Measurements from ENCODE around the gene TRIM39.

The TRIM39 gene

DNA sequence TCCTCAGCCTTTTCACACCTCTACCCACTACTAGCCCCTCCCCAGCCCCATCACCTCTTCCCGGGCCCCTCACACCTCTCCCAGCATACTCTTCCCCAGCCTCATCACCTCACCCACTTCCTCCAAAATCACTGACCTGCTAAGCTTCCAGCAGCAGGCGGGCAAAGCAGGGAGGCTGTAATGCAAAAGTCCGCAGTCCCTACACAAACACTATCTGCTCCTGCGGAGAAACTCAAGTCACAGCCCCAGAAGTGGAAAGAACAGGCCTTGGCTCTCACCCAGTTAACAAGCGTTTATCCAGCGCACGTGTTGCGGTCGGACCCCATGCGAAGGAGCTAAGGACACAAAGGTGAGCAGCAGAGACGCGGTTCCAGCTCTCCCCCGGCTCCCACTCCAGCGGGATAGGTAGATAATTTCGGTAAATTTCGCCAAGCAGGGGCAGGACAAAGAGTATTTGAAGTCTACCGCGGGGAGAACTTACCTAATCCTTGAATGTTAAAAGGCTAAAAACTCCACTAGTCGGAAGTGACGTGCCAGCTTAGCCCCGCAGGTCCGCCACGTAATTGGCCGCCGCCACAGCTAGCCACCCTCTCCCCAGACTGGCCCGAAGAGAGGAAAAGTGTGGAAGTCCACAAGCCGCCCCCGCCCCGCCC, 728 bp upstream of the TRIM39 start:
- in situ Hi-C loops (cut with HindIII; ENCODE audit: low sequenced_read_pairs) = no loop called here

DNA sequence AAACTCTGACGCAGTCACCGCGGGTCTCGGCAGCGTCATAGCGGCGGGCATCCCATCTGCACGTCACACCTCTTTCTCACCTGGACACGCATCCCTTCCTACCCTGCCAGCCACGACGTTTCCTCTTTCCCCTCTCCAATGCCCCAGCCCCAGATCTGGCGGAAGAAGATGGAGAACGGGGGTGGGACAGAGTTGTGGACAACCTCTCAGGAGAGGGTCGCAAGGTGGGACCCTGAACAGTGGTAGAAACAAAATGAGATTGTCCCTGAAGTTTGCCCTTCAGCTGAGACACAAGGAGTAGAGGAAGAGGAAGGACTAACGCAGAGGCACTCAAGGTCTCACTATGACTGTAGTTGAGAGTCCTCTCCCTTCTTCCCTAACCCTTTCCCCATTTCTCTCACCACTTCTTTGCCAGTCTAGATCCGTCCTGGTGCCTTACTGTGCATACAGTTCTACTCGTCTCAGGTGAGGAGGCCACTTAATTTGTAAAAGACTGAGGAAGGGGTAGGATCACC, 562 bp downstream of the TRIM39 start:
- in situ Hi-C loops (cut with HindIII; ENCODE audit: low sequenced_read_pairs) = no loop called here

DNA sequence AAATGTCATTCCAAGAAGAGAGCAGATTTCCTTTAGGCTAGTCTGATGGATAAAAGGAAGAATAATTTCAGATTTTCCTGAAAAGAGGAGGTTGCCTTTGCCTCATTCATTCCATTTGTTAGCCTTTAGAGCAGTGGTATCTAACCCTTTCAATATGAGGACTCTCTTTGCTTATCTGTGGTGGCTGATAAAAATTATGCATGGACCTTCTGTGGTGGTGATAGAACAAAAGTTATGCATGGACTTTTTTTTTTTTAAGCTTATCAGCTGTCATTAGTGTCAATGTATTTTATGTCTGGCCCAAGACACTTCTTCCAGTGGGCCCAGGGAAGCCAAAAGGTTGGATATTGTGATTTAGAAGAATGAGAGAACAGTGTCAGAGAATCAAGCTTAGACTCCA, 1.7 kb downstream of the TRIM39 start:
- in situ Hi-C loops (cut with HindIII; ENCODE audit: low sequenced_read_pairs) = no loop called here

DNA sequence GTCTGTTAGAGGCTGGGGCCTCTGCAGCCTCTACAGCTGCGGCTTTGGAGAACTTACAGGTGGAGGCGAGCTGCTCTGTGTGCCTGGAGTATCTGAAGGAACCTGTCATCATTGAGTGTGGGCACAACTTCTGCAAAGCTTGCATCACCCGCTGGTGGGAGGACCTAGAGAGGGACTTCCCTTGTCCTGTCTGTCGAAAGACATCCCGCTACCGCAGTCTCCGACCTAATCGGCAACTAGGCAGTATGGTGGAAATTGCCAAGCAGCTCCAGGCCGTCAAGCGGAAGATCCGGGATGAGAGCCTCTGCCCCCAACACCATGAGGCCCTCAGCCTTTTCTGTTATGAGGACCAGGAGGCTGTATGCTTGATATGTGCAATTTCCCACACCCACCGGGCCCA, 2.6 kb downstream of the TRIM39 start:
- in situ Hi-C loops (cut with HindIII; ENCODE audit: low sequenced_read_pairs) = no loop called here

DNA sequence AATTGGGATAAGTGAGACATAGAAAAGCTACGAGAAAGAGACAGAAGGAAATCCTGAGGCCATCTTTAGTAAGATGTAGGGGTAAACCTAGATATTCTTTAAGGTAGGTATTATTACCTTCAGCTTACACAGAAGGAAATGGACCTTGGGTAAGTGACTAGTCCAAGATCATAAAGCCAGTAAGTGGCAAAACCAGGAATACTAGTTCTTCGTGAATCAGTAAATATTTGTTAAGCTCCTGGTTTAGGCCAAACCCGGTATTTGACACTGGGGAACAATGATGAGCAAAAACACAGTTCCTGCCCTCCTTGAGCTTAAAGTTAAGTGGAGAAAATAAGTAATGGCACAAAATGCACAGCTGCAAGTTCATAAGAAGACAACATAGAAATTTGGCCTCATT, 5.3 kb downstream of the TRIM39 start:
- in situ Hi-C loops (cut with HindIII; ENCODE audit: low sequenced_read_pairs) = loop anchor here (10.0 kb wide), 1 partner anchor 87 kb away; no protein-coding TSS in a partner anchor

DNA sequence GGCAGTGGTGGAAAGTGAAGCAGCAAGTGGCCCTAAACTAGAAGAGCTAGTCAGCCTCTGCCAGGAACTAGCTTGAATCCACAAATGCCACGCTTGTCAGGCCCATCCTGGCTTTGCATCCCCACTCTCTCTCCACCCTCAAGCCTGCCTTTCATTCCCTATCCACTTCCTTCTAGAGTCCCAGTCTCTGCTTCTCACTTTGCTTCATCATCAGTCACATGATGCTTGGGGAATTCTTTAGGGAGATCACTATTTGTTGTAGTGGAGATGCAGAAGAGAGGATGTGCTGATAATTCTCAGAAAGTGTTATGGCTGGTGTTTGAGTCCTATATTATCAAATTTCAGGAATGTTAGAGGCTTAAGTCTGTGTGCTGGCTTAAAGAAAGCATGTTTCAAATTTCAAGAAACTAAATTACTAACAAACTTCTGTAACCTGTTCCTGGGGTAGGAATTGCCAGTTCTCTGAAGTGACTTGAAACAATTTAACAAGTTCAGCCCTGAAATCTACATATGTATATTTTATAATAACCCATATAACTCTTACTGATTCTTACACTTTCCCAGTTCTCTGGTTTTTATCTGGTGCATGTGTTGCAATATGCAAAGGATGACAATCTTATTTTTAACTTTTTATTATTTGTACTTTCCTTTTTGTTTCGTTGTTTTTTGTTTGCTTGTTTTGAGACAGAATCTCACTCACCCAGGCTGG, 7.5 kb downstream of the TRIM39 start:
- in situ Hi-C loops (cut with HindIII; ENCODE audit: low sequenced_read_pairs) = loop anchor here (10.0 kb wide), 1 partner anchor 89 kb away; no protein-coding TSS in a partner anchor

DNA sequence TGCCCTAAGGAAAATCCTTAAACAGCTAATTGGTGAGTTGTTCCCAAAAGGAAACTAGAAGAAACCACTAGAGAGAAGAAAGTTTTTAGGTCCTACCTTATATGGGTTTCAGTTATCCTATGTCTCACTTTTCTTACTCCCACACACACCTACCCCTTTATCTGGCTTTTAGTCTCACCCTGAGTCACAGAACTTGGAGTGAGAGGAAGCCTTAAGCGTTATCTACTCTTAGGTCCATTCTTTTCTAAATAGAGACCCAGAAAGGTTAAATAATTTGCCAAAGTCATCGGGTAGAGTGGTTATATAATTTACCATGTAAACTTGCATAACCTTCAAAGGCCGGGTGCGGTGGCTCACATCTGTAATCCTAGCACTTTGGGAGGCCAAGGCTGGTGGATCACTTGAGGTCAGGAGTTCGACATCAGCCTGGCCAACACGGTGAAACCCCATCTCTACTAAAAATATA, 13.9 kb downstream of the TRIM39 start:
- in situ Hi-C loops (cut with HindIII; ENCODE audit: low sequenced_read_pairs) = no loop called here

DNA sequence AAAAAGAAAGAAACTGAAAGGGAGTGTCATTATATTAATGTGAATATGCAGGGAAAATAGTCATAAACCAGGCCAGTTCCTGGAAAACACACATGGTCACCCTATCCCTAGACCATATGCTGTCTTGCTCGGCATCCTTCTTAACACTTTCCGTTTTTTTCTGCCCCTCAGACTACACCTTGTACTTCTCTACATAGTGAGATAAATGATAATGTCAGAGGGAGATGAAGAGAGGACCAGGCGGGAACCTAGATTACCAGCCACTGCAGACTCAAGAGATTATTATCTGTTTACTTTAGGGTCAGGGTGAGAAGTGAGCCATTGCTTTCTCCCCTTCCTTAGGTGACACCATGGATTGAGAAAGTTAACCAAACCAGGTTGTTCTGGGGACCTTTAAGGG, 14.5 kb downstream of the TRIM39 start:
- in situ Hi-C loops (cut with HindIII; ENCODE audit: low sequenced_read_pairs) = no loop called here

DNA sequence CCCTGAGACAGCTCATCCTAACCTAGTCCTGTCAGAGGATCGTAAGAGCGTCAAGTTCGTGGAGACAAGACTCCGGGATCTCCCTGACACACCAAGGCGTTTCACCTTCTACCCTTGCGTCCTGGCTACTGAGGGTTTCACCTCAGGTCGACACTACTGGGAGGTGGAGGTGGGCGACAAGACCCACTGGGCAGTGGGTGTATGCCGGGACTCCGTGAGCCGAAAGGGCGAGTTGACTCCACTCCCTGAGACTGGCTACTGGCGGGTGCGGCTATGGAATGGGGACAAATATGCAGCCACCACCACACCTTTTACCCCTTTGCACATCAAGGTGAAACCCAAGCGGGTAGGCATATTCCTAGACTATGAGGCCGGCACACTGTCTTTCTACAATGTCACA, 15.0 kb downstream of the TRIM39 start:
- in situ Hi-C loops (cut with HindIII; ENCODE audit: low sequenced_read_pairs) = no loop called here

DNA sequence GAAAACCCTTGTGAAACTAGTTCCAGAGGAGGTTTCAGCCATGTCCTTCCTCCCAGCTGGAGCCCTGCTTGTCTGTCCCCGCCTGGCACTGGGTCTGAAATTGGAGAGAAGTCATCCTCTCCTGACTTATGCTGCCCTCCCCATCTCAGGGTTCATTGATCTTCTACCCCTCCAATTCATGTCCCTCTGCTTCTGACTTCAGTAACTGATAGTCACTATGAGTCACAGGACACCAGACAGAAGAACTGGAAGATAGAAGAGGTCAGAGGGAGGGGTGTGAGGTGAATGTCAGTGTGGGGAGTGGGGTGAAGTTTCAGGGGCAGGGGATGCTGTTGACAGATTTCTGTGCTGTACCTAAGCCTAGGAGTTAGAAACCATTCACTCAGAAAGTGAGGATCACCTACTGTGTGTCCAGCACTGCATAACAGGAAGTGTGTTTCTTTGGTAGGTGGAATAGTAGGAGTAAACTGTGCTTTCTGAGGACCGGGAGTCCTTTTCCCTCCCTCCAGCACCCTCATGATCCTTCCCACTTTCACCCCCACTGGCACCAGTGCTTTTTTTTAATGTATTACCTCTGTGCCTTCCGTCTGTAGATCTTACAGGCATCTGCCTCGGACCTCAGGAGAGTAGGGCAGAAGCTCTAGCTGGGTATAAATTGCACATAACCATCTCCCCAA, 17.6 kb downstream of the TRIM39 start:
- in situ Hi-C loops (cut with HindIII; ENCODE audit: low sequenced_read_pairs) = no loop called here

DNA sequence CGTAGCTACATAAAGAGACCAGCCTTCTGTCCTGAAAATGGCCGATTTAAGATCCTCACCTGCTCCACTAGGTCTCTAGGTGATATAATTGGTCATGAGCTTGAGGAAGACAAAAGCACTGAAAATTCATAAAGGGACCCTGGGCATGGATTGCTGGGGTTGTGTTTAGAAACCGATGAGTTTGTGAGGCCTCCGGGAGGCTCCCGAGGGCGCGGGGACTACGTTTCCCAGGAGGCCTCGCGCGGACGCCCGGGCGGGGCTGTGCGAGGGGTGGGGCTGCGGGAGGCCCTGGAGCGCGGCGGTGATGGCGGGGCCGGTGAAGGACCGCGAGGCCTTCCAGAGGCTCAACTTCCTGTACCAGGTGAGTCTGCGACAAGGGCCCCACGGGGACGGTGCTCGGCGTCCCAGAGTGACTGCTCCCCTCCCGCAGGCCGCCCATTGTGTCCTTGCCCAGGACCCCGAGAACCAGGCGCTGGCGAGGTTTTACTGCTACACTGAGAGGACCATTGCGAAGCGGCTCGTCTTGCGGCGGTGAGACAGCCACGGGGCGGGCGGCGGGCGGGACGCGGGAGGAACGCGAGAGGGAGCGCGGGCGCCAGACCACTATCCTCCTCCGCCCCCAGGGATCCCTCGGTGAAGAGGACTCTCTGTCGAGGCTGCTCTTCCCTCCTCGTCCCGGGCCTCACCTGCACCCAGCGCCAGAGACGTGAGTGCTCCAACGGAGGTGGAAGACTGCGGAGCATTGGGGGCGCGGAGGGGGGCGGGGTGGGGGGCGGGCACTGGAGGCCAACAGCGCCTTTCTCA, 18.3 kb downstream of the TRIM39 start, which contains the start of gene RPP21:
Gene RPP21 (plus strand): TSS at position 289 of the 804 bp plus-strand sequence. CDS start 16 bp downstream, at position 305.
- in situ Hi-C loops (cut with HindIII; ENCODE audit: low sequenced_read_pairs) = no loop called here

DNA sequence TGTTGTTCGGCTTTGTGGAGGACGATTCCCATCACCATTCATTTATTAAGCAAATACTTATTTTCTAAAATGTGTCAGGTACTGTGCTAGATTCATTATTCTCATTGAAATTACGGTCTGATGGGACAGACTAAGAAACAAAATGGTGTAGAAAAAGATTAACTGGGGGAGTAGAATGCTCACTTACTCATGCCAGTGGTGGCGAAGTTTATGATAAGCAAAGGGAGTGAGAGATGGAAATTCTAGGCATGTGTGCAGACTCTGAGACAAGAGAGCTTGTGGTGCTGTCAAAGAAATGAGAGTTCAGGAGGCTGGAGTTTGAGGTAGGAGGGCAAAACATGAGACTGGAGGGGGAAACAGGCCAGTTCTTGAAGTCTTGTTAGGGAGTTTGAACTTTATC, 19.1 kb downstream of the TRIM39 start:
- in situ Hi-C loops (cut with HindIII; ENCODE audit: low sequenced_read_pairs) = no loop called here

DNA sequence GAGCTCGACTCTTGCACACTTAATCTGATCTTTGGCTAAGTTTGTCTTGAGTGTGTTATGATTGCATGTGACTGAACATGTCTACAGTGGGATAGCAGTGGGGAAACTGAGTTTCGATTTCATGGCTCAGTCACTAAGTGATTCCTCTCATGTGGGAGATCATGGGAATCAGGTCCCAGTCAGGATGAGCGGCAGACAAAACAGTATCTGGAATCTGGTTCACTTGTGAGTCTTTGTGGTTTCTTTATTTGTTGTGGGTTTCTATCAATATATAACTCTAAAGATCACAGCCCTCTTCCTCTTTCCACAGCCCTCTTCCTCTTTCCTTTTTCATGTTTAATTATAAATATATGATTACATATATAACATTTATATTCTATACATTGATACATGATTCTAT, 22.2 kb downstream of the TRIM39 start:
- in situ Hi-C loops (cut with HindIII; ENCODE audit: low sequenced_read_pairs) = no loop called here

DNA sequence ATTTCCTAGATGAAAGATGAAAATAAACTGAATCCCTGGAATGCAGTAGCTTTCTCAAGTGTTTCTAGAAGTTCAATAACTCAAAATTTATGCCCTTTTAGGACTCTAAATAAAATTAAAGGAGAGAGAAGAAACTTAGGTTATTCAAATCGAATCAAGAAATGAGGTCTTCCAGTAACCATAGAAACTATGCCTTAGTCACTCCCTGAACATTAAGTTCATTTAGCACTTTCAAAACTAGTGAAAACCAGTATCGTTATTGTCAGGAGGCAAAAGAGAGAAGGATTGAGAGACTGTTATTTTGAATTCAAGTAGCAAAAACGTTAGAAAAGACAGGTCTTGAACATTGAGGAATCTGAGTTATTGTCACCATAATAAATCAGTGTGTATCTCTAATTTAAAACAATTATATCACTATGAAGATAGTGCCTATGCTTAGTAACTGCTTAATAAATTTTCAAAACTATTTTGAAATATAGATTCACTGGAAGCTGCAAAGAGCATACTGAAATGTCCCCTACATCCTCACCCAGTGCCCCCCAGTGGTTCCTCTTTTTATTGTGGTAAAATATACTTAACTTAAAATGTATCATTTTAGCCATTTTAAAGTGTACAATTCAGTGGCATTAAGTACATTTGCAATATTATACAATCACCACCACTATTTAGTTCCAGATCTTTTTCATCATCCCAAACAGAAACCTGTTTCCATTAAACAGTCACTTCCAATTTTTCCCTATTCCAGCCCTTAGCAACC, 22.9 kb downstream of the TRIM39 start:
- in situ Hi-C loops (cut with HindIII; ENCODE audit: low sequenced_read_pairs) = no loop called here

DNA sequence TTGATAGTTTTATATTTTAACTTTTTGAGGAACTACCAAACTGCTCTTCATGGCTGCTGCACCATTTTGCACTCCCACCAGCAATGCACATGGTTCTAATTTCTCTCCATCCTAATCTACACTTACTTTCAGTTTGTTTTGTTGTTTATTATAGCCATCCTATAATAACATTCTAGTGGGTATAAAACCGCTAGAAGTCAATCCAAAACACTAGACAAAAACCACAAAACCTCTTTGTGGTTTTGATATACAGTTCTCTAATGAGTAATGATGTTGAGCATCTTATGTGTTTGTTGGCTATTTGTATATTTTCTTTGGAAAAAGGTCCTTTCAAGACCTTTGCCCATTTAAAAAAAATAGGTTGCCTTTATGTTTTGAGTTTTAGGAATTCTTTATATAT, 23.8 kb downstream of the TRIM39 start:
- in situ Hi-C loops (cut with HindIII; ENCODE audit: low sequenced_read_pairs) = no loop called here

DNA sequence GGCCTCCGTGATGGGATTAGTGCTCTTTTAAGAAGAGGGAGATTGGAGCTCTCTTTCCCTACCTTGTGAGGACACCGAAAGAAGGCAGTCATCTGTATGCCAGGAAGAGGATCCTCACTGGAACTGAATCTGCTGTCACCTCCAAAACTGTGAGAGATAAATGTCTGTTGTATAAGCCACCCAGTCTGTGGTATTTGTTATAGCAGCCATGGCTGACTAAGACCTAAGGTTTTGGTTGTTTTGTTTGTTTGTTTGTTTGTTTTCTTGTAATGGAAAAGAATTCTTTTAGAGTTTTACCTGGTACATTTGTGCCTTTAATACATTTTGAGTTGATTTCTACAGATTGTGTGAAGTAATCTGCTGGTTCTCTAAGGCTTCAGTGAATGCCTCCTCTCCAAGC, 25.8 kb downstream of the TRIM39 start:
- in situ Hi-C loops (cut with HindIII; ENCODE audit: low sequenced_read_pairs) = no loop called here

DNA sequence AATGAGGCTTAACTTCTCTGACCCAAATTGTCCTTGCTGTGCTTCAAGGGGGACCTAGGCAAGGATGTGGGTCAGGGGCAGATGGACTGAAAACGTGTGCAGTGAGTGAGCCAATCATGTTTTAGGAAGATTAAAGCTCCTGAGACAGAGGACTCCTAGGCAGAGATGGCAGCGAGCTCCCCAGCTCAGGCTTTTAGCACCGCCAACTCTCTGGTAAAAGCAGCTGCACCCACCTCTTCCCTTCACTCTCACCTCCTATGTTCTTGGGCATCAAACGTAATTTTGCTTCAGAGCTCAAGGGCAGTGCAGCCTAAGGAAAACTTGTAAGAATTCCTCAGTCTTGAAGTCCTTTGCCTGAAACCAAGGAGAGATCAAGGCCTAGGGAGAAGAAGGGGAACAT, 28.6 kb downstream of the TRIM39 start:
- in situ Hi-C loops (cut with HindIII; ENCODE audit: low sequenced_read_pairs) = no loop called here

DNA sequence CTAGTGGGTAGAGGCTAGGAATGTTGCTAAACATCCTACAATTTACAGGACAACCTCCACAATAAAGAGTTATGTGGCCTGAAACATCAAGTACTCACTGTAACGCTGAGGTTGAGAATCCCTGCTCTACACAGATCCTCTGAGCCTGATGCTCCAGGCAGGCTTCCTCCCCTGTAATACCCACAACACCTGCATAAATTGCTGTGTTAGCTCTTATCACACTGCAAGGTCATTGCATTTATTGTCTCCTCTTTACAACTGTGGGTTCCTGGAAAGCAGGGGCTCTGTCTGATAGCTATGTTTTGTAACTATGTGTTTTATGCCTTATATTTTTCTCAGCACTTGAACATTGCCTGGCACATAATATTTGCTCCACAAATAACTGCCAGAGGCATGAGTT, 29.8 kb downstream of the TRIM39 start:
- in situ Hi-C loops (cut with HindIII; ENCODE audit: low sequenced_read_pairs) = no loop called here

DNA sequence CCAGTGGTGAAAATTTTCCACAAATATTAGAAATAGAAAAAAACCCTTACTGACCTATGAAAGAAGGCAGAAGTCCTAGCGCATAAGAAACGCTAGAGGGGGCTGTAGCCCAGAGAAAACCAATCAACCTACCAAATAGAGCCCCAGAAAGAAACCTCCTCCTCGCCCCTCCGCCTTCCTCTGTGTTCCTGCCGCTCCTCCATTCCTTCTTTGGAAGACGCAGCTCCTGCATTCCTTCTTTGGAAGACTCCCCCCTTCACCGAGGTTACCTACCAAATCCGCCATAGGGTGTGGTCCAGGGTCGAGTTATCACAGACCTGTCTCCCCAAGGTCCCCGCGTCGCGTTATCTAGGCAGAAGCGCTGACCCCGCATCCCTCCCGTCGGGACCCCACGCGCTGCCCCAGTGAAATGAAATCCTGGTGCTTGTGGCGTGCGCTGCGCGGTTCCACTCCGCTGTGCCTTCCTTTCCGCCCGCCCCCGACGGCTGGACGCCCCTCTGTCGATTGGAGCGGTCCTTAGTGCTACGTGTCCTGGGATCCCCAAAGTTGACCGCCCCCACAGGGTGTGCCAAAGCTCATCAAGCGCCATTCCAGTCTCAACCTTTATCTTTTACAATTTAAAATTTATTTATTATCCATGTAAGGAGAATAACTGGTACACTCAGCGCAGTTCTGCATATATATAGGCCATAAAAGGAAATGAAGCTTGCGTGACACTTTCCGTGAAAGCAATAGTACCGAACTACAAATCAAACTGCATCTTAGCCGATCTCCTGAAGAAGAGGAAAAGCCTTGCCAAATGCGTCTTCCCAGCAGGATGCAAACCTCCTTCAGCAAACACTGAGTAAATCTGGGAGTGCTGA, 31.2 kb downstream of the TRIM39 start:
- in situ Hi-C loops (cut with HindIII; ENCODE audit: low sequenced_read_pairs) = no loop called here
